K562 (cell line): ENCODE results near the gene ULK1. TPM values are rescaled to one million over a fixed set of nuclear protein-coding genes. Genes with fewer than 3 reads are reported as not detected.

Experiments
- DDX20 ChIP-seq: fragments of 450-650 bp; IDR thresholded peaks from 2 replicates; pipeline ENCODE4 v1.6.1; 2016; ENCODE audit warnings: missing genetic modification characterization, low read depth, mild to moderate bottlenecking, missing compliant biosample characterization, moderate library complexity
- FOXK1 ChIP-seq: sonication (generic); formaldehyde crosslinking; IDR thresholded peaks from 2 replicates; pipeline ENCODE4 v1.8.0; 2022; ENCODE audit warnings: missing genetic modification reagents, mild to moderate bottlenecking, borderline replicate concordance
- HCFC1 ChIP-seq: IDR thresholded peaks from 2 replicates; pipeline ENCODE4 v1.6.1; 2012; ENCODE audit warnings: low read depth, low read length, improper control_type of control experiment
- JUND ChIP-seq, 2 experiments: IDR thresholded peaks; 2 replicates in 1 of 2; 3 replicates in 1 of 2; pipeline ENCODE4 v1.6.1; 2011; ENCODE audit warnings: borderline replicate concordance in 2 of 2, low read depth in 2 of 2, low read length in 2 of 2, improper control_type of control experiment in 1 of 2, missing biosample characterization in 1 of 2, missing genetic modification characterization in 1 of 2, missing genetic modification reagents in 1 of 2
- NUFIP1 ChIP-seq: fragments of 450-650 bp; IDR thresholded peaks from 2 replicates; pipeline ENCODE4 v1.6.1; 2018; ENCODE audit not compliant: partially characterized antibody
- OTX1 ChIP-seq: fragments of 450-650 bp; formaldehyde crosslinking; IDR thresholded peaks from 2 replicates; pipeline ENCODE4 v1.4.0; 2022; ENCODE audit warnings: mild to moderate bottlenecking
- PHF21A ChIP-seq: fragments of 450-650 bp; IDR thresholded peaks from 2 replicates; pipeline ENCODE4 v1.6.1; 2017; ENCODE audit warnings: low read depth, borderline replicate concordance
- RBM25 ChIP-seq: fragments of 200-400 bp; formaldehyde crosslinking; IDR thresholded peaks from 2 replicates; pipeline ENCODE4 v1.6.1; 2018; ENCODE audit warnings: low read length, low read depth, moderate library complexity; ENCODE audit not compliant: severe bottlenecking
- RBM34 ChIP-seq: fragments of 200-400 bp; formaldehyde crosslinking; IDR thresholded peaks from 2 replicates; pipeline ENCODE4 v1.6.1; 2018; ENCODE audit warnings: low read length, borderline replicate concordance; ENCODE audit not compliant: insufficient read depth
- TARDBP ChIP-seq: fragments of 450-650 bp; IDR thresholded peaks from 2 replicates; pipeline ENCODE4 v1.6.1; 2016
- TRIM24 ChIP-seq, 2 experiments: fragments of 450-650 bp; IDR thresholded peaks; 2 replicates each; pipeline ENCODE4 v1.6.1; 2016
- ZNF212 ChIP-seq: fragments of 450-650 bp; formaldehyde crosslinking; IDR thresholded peaks from 2 replicates; pipeline ENCODE4 v1.4.0; 2020; ENCODE audit warnings: mild to moderate bottlenecking
- polyA plus RNA-seq, 8 experiments: library from polyadenylated mRNA; depleted of rRNA in 4 of 8; stranded (reverse) in 5 of 8; unstranded in 3 of 8; fragments of >200 nt; fragmentation: Nextera tagmentation in 2 of 8; fragmentation: Illumina TruSeq in 1 of 8; extraction: Ambion mirVana in 2 of 8; extraction: Trizol in 1 of 8; gene quantifications; 2 replicates each; pipeline versions ENCODE4 v1.2.1 to v1.2.3, GENCODE V29; 2011 to 2014; ENCODE audit warnings: inconsistent platforms in 1 of 8, missing spikeins in 1 of 8
- total RNA-seq, 7 experiments: library from RNA; depleted of rRNA in 6 of 7; stranded (reverse); fragments of >200 nt in 6 of 7; fragmentation: Illumina TruSeq in 2 of 7; extraction: Trizol in 2 of 7; gene quantifications; 2 replicates each; pipeline versions ENCODE4 v1.2.1 to v1.2.3, GENCODE V29; 2011 to 2021; ENCODE audit warnings: low replicate concordance in 1 of 7
- TF ChIP-seq, protein P1 (sequence below): fragments of 450-650 bp; conservative IDR thresholded peaks from 2 replicates; pipeline ENCODE4 v1.6.1; 2016; ENCODE audit warnings: missing genetic modification characterization, low read depth, mild to moderate bottlenecking, missing compliant biosample characterization, moderate library complexity
- TF ChIP-seq, protein P2 (sequence below): sonication (generic); formaldehyde crosslinking; IDR thresholded peaks from 2 replicates; pipeline ENCODE4 v1.8.0; 2022; ENCODE audit warnings: missing genetic modification reagents, mild to moderate bottlenecking, borderline replicate concordance
- TF ChIP-seq, protein P3 (sequence below): fragments of 450-650 bp; IDR thresholded peaks from 2 replicates; pipeline ENCODE4 v1.6.1; 2016; ENCODE audit warnings: borderline replicate concordance
- TF ChIP-seq, protein P4 (sequence below): sonication (generic); formaldehyde crosslinking; IDR thresholded peaks from 2 replicates; pipeline ENCODE4 v1.9.0; 2022; ENCODE audit warnings: mild to moderate bottlenecking, missing genetic modification reagents
- TF ChIP-seq, protein P5 (sequence below): fragments of 250-450 bp; sonication (Bioruptor Pico); IDR thresholded peaks from 2 replicates; pipeline ENCODE4 v1.4.0; 2020; ENCODE audit warnings: borderline replicate concordance
- TF ChIP-seq, protein P6 (sequence below): fragments of 450-650 bp; IDR thresholded peaks from 2 replicates; pipeline ENCODE4 v1.7.0; 2016; ENCODE audit warnings: borderline replicate concordance

ULK1 gene
- total and polyA plus RNA-seq, 9 of the 15 experiments (the other 6 are each of a cell fraction or from before 2014, with no cell fraction given), result 0.15 to 29.4 (median 2.5) TPM

DNA sequence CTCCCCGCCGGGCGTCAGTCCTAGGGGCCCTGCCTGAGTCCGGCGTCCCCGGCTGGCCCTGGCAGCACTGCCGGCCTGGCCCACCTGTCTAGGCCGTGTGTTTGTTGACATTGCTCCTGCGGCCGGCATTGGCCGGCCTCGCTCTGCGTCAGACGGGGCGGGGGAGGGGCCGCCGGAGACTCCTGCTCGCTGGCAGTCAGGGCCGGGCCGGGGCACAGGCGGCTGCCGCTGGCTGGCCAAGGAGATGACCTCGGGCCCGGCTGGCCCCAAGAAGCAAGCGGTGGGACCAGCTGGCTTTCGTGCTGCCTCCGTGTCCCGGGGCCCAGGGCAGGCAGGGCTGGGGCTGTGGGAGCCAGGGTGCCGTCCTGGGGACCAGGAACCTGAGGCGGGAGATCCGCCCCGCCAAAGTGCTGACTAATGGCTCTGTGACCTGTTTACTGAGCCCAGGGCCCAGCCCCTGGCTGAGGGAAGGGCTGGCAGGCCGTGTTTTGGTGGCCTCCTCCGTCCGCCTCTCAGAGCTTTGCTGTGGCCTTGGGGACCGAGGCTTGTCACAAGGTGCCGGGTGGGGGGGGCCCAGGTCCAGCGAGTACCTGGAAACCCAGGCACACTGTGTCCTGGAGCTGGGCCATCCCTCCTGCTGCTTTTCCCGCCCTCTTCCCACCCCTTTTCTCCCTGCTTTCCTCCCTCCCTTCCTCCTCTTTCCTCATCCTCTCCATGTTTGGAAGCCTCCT is 1.8 kb downstream of the ULK1 start (continued):
- TF ChIP-seq, protein P1, sequence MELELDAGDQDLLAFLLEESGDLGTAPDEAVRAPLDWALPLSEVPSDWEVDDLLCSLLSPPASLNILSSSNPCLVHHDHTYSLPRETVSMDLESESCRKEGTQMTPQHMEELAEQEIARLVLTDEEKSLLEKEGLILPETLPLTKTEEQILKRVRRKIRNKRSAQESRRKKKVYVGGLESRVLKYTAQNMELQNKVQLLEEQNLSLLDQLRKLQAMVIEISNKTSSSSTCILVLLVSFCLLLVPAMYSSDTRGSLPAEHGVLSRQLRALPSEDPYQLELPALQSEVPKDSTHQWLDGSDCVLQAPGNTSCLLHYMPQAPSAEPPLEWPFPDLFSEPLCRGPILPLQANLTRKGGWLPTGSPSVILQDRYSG (tag), result no peak
- TF ChIP-seq, protein P2, sequence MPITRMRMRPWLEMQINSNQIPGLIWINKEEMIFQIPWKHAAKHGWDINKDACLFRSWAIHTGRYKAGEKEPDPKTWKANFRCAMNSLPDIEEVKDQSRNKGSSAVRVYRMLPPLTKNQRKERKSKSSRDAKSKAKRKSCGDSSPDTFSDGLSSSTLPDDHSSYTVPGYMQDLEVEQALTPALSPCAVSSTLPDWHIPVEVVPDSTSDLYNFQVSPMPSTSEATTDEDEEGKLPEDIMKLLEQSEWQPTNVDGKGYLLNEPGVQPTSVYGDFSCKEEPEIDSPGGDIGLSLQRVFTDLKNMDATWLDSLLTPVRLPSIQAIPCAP, result no peak
- TF ChIP-seq JUND (IDR thresholded peaks at IDR 0.05; ENCODE audit: borderline replicate concordance, low read depth, low read length) (no peak), JUND (tag; IDR thresholded peaks at IDR 0.05; ENCODE audit: borderline replicate concordance, low read depth, low read length) (no peak), RBM25 (no peak), RBM34 (no peak; the same call in 1 of the 2 replicates), HCFC1 (no peak), DDX20 (tag) (no peak), OTX1 (CRISPR knock-in tag) (no peak), FOXK1 (CRISPR knock-in tag) (peak; percentile 68; the same call in 1 of the 2 replicates), TRIM24 (IDR thresholded peaks at IDR 0.05) (no peak), ZNF212 (CRISPR knock-in tag) (no peak), PHF21A (no peak), NUFIP1 (no peak), TARDBP (no peak)
- TF ChIP-seq, protein P3, sequence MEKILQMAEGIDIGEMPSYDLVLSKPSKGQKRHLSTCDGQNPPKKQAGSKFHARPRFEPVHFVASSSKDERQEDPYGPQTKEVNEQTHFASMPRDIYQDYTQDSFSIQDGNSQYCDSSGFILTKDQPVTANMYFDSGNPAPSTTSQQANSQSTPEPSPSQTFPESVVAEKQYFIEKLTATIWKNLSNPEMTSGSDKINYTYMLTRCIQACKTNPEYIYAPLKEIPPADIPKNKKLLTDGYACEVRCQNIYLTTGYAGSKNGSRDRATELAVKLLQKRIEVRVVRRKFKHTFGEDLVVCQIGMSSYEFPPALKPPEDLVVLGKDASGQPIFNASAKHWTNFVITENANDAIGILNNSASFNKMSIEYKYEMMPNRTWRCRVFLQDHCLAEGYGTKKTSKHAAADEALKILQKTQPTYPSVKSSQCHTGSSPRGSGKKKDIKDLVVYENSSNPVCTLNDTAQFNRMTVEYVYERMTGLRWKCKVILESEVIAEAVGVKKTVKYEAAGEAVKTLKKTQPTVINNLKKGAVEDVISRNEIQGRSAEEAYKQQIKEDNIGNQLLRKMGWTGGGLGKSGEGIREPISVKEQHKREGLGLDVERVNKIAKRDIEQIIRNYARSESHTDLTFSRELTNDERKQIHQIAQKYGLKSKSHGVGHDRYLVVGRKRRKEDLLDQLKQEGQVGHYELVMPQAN, result peak; percentile 76
- TF ChIP-seq, protein P4, sequence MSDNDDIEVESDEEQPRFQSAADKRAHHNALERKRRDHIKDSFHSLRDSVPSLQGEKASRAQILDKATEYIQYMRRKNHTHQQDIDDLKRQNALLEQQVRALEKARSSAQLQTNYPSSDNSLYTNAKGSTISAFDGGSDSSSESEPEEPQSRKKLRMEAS (CRISPR knock-in tag), result peak; percentile 47; the same call in 1 of the 2 replicates
- TF ChIP-seq, protein P5, sequence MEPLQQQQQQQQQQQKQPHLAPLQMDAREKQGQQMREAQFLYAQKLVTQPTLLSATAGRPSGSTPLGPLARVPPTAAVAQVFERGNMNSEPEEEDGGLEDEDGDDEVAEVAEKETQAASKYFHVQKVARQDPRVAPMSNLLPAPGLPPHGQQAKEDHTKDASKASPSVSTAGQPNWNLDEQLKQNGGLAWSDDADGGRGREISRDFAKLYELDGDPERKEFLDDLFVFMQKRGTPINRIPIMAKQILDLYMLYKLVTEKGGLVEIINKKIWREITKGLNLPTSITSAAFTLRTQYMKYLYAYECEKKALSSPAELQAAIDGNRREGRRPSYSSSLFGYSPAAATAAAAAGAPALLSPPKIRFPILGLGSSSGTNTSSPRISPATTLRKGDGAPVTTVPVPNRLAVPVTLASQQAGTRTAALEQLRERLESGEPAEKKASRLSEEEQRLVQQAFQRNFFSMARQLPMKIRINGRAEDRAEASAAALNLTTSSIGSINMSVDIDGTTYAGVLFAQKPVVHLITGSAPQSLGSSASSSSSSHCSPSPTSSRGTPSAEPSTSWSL (CRISPR knock-in tag), result no peak
- TF ChIP-seq, protein P6, sequence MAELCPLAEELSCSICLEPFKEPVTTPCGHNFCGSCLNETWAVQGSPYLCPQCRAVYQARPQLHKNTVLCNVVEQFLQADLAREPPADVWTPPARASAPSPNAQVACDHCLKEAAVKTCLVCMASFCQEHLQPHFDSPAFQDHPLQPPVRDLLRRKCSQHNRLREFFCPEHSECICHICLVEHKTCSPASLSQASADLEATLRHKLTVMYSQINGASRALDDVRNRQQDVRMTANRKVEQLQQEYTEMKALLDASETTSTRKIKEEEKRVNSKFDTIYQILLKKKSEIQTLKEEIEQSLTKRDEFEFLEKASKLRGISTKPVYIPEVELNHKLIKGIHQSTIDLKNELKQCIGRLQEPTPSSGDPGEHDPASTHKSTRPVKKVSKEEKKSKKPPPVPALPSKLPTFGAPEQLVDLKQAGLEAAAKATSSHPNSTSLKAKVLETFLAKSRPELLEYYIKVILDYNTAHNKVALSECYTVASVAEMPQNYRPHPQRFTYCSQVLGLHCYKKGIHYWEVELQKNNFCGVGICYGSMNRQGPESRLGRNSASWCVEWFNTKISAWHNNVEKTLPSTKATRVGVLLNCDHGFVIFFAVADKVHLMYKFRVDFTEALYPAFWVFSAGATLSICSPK, result no peak
